ENCODE data around the gene ZNF397.

DNA sequence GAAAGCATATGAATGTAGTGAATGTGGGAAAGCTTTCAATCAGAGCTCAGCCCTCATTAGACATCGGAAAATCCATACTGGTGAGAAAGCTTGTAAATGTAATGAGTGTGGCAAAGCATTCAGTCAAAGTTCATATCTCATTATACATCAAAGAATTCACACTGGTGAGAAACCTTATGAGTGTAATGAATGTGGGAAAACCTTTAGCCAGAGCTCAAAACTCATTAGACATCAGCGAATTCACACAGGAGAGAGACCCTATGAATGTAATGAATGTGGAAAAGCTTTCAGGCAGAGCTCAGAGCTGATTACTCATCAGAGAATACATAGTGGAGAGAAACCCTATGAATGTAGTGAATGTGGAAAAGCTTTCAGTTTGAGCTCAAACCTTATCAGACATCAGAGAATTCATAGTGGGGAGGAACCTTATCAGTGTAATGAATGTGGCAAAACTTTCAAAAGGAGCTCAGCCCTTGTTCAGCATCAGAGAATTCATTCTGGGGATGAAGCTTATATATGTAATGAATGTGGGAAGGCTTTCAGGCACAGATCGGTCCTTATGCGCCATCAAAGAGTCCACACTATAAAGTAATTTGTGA lies 5.0 kb downstream of the ZNF397 start:
- TF ChIP-seq, protein P1, sequence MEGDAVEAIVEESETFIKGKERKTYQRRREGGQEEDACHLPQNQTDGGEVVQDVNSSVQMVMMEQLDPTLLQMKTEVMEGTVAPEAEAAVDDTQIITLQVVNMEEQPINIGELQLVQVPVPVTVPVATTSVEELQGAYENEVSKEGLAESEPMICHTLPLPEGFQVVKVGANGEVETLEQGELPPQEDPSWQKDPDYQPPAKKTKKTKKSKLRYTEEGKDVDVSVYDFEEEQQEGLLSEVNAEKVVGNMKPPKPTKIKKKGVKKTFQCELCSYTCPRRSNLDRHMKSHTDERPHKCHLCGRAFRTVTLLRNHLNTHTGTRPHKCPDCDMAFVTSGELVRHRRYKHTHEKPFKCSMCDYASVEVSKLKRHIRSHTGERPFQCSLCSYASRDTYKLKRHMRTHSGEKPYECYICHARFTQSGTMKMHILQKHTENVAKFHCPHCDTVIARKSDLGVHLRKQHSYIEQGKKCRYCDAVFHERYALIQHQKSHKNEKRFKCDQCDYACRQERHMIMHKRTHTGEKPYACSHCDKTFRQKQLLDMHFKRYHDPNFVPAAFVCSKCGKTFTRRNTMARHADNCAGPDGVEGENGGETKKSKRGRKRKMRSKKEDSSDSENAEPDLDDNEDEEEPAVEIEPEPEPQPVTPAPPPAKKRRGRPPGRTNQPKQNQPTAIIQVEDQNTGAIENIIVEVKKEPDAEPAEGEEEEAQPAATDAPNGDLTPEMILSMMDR (IDR thresholded peaks at IDR 0.05): no peak
- TF ChIP-seq ZFX (IDR thresholded peaks at IDR 0.05; ENCODE audit: borderline replicate concordance): no peak
